Mesenteric fat pad (tissue), 1 donor: ENCODE measurements around the gene STK38L. TPM values are rescaled to one million over a fixed set of nuclear protein-coding genes. Genes with fewer than 3 reads are reported as not detected.

ENCODE experiments used
- DNase-seq: peaks from one replicate; pipeline ENCODE4 v3.0.0-alpha.2; 2020; ENCODE audit warnings: low spot score
- total RNA-seq: library from RNA; stranded (reverse); fragmentation: NEBNext Ultra II Directional; extraction: Animal tissue kit (Norgen Biotek cat#: 25700); gene quantifications from one replicate; pipeline ENCODE4 v1.2.1, GENCODE V29; 2021
- donor health status: DM: yes; HTN: yes; CAD: no.

STK38L gene
- total RNA-seq, 1 donor from 2014 or later, result 76.0 TPM

- no peak for DNase-seq
These were observed 29.0 kb downstream of the STK38L start for GRCh38 chr12:27273114-27273513.

GRCh38 chr12:27274706-27275105 is 30.6 kb downstream of the STK38L start:
- DNase-seq, result no peak

- DNase-seq, result no peak
These were observed 32.2 kb downstream of the STK38L start for GRCh38 chr12:27276275-27276674.

GRCh38 chr12:27277846-27278260 is 33.8 kb downstream of the STK38L start:
- no peak for DNase-seq

- DNase-seq, result no peak
These were observed 35.7 kb downstream of the STK38L start for GRCh38 chr12:27279826-27280225.

- DNase-seq, result no peak
These were observed 36.3 kb downstream of the STK38L start for GRCh38 chr12:27280412-27280811.

- DNase-seq, result no peak
These were observed 38.7 kb downstream of the STK38L start for GRCh38 chr12:27282754-27283153.

- DNase-seq, result no peak
These were observed 39.9 kb downstream of the STK38L start for GRCh38 chr12:27284021-27284420.

GRCh38 chr12:27284751-27285150 is 40.7 kb downstream of the STK38L start:
- no peak for DNase-seq

GRCh38 chr12:27285403-27285802 is 41.3 kb downstream of the STK38L start:
- no peak for DNase-seq

- DNase-seq, result no peak
These were observed 45.3 kb downstream of the STK38L start for GRCh38 chr12:27289414-27289813.

- DNase-seq, result no peak
These were observed 46.5 kb downstream of the STK38L start for GRCh38 chr12:27290501-27291168.

- no peak for DNase-seq
These were observed 47.8 kb downstream of the STK38L start for GRCh38 chr12:27291862-27292261.

GRCh38 chr12:27292718-27293117 is 48.6 kb downstream of the STK38L start:
- DNase-seq, result no peak

GRCh38 chr12:27293463-27293862 is 49.4 kb downstream of the STK38L start:
- no peak for DNase-seq

- DNase-seq, result no peak
These were observed 52.6 kb downstream of the STK38L start for GRCh38 chr12:27296674-27297073.

GRCh38 chr12:27297566-27297965 is 53.5 kb downstream of the STK38L start:
- no peak for DNase-seq

- DNase-seq, result no peak
These were observed 55.0 kb downstream of the STK38L start for GRCh38 chr12:27299102-27299501.

- no peak for DNase-seq
These were observed 56.1 kb downstream of the STK38L start for GRCh38 chr12:27300226-27300625.

- no peak for DNase-seq
These were observed 59.3 kb downstream of the STK38L start for GRCh38 chr12:27303139-27304111.

GRCh38 chr12:27304856-27305255 is 60.8 kb downstream of the STK38L start:
- no peak for DNase-seq

- DNase-seq, result no peak
These were observed 61.8 kb downstream of the STK38L start for GRCh38 chr12:27305673-27306456.
